Measurements from ENCODE around the gene PLEKHG5. TPM values are rescaled to one million over a fixed set of nuclear protein-coding genes. Genes with fewer than 3 reads are reported as not detected.
"Not testable (repeated sequence)": the region's sequence is repeated elsewhere in the genome, so short reads cannot be mapped to it uniquely, and the experiment has no call there.

PLEKHG5 gene
- total and polyA plus RNA-seq, 10 donors, result 6.4 to 120 (median 59.4) TPM

- TF ChIP-seq, protein P1, sequence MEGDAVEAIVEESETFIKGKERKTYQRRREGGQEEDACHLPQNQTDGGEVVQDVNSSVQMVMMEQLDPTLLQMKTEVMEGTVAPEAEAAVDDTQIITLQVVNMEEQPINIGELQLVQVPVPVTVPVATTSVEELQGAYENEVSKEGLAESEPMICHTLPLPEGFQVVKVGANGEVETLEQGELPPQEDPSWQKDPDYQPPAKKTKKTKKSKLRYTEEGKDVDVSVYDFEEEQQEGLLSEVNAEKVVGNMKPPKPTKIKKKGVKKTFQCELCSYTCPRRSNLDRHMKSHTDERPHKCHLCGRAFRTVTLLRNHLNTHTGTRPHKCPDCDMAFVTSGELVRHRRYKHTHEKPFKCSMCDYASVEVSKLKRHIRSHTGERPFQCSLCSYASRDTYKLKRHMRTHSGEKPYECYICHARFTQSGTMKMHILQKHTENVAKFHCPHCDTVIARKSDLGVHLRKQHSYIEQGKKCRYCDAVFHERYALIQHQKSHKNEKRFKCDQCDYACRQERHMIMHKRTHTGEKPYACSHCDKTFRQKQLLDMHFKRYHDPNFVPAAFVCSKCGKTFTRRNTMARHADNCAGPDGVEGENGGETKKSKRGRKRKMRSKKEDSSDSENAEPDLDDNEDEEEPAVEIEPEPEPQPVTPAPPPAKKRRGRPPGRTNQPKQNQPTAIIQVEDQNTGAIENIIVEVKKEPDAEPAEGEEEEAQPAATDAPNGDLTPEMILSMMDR (IDR thresholded peaks at IDR 0.05 in 8 of 11, conservative IDR thresholded peaks at IDR 0.05 in 3 of 11), result no peak
- TF ChIP-seq POLR2A (IDR thresholded peaks at IDR 0.05), result no peak
- TF ChIP-seq POLR2AphosphoS5 (IDR thresholded peaks at IDR 0.05), result no peak
- Histone ChIP-seq H3K9me3 (no peaks in the 10 kb centered on the region), H3K4me1 (peaks cover 19 to 97% (median 73%) of the 10 kb centered on the region in 6 donors), H3K36me3 (no peaks in the 10 kb centered on the region), H3K27me3 (replicated peaks in 1 of 7) (peaks cover 0 to 65% (median 5%) of the 10 kb centered on the region in 7 donors), H3K27ac (peak overlapping the region in 6 of 8 donors; percentile 42 to 86 (median 81)), H3K4me3 (peak overlapping the region in 1 of 8 donors; percentile 80)
- DNase-seq, result no peak
- intact Hi-C loops (cut with DNase I; ENCODE audit: low total_unique reads), result no loop called here
- WGBS, 5 donors, result 71 to 90% (median 80%) methylated on average over 2 to 4 of the region's 4 CpGs
These were observed 3.2 kb upstream of the PLEKHG5 start for GRCh38 chr1:6494627-6495026.

GRCh38 chr1:6493834-6494223 lies 2.4 kb upstream of the PLEKHG5 start:
- H3K27ac ChIP-seq, result peak overlapping the region in 6 of 8 donors; percentile 43 to 86 (median 82)
- H3K4me1 ChIP-seq, result peaks cover 15 to 97% (median 69%) of the 10 kb centered on the region in 6 donors
- 76 to 94% (median 89%) methylated on average over 3 to 4 of the region's 4 CpGs for WGBS, 5 donors
- intact Hi-C loops (cut with DNase I; ENCODE audit: low total_unique reads); DNase-seq; H3K9me3 ChIP-seq; H3K4me3 ChIP-seq; H3K36me3 ChIP-seq: not testable (repeated sequence)
- H3K27me3 ChIP-seq (replicated peaks in 1 of 7), result peaks cover 0 to 60% (median 5%) of the 10 kb centered on the region in 7 donors

GRCh38 chr1:6491966-6492365 lies 499 bp upstream of the PLEKHG5 start:
- peaks cover 0 to 43% (median 5%) of the 10 kb centered on the region in 7 donors for H3K27me3 ChIP-seq (replicated peaks in 1 of 7)
- peak overlapping the region in 1 of 8 donors; percentile 76 for H3K4me3 ChIP-seq
- DNase-seq, result no peak
- 61 to 69% (median 67%) methylated on average over 8 to 10 of the region's 10 CpGs for WGBS, 5 donors
- H3K4me1 ChIP-seq, result peaks cover 14 to 100% (median 63%) of the 10 kb centered on the region in 6 donors
- no peaks in the 10 kb centered on the region for H3K9me3 ChIP-seq
- TF ChIP-seq, protein P1 (IDR thresholded peaks at IDR 0.05 in 8 of 11, conservative IDR thresholded peaks at IDR 0.05 in 3 of 11), result no peak
- peak in 1 of 3 donors; percentile 43 for TF ChIP-seq POLR2AphosphoS5 (IDR thresholded peaks at IDR 0.05)
- no peak for TF ChIP-seq POLR2A (IDR thresholded peaks at IDR 0.05)
- no peaks in the 10 kb centered on the region for H3K36me3 ChIP-seq
- H3K27ac ChIP-seq, result peak overlapping the region; percentile 27 to 86 (median 81)
- intact Hi-C loops (cut with DNase I; ENCODE audit: low total_unique reads), result no loop called here

DNA sequence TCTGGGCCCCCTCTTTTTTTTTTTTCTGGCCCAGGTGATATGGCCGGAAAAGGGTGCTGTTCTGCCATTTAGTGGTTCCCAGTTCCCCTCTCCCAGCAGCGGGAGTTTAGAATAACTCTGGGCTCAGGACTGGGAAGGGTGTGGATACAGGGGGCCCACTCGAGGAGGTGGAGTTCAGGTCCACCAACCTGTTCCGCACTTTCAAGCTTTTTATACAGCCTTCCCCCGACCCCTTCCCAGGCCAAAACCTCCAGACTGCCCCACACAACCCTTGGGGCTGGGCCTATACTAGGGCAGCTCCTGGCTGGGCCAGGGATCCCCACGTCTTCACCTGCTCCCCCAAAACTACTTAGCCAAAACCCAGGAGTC lies 402 bp downstream of the PLEKHG5 start:
- intact Hi-C loops (cut with DNase I; ENCODE audit: low total_unique reads), result no loop called here
- TF ChIP-seq POLR2A (IDR thresholded peaks at IDR 0.05) (no peak), POLR2AphosphoS5 (IDR thresholded peaks at IDR 0.05) (no peak)
- TF ChIP-seq, protein P1 (IDR thresholded peaks at IDR 0.05 in 8 of 11, conservative IDR thresholded peaks at IDR 0.05 in 3 of 11), result no peak
- H3K27ac ChIP-seq, result peak overlapping the region; percentile 44 to 86 (median 81)

More for the DNA sequence above, 402 bp downstream of the PLEKHG5 start:
- Histone ChIP-seq H3K27me3 (replicated peaks in 1 of 7) (peaks cover 0 to 43% (median 6%) of the 10 kb centered on the region in 7 donors), H3K4me1 (peaks cover 20 to 100% (median 64%) of the 10 kb centered on the region in 6 donors), H3K9me3 (no peaks in the 10 kb centered on the region), H3K4me3 (peak overlapping the region; percentile 46 to 76 (median 56)), H3K36me3 (no peaks in the 10 kb centered on the region)
- no peak for DNase-seq
- 34 to 47% (median 43%) methylated on average over 5 to 6 of the region's 6 CpGs for WGBS, 5 donors

All from spleen (tissue), 11 donors.